ENCODE results near the gene PLEK. TPM values are rescaled to one million over a fixed set of nuclear protein-coding genes. Genes with fewer than 3 reads are reported as not detected.
"Not testable (repeated sequence)": the region's sequence is repeated elsewhere in the genome, so short reads cannot be mapped to it uniquely, and the experiment has no call there.

PLEK gene
- total RNA-seq, 4 donors from 2014 or later = 3.4 to 12.0 (median 7.9) TPM

DNA sequence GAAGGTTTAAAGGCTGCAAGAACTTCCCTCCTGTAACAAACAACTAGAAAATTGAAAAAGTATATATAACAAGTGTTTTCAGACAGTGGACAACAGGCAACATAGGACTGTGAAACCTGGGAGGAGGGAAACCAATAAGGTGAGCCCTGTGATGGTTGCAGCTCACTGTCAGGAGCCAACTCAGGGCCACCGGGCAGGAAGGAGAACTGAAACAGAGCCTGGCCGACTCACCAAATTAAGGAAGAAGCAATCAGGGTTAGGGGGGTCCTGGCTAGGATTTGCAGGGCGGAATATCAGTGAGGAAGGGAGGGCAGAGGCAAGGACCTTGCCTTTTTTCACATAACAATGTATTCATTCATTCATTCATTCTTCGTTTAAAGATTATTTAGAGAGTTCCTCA lies 23.5 kb upstream of the PLEK start:
- Histone ChIP-seq H3K4me1 (no peaks in the 10 kb centered on the region), H3K27me3 (no peaks in the 10 kb centered on the region), H3K27ac (no peak overlapping the region), H3K36me3 (no peaks in the 10 kb centered on the region), H3K4me3 (replicated peaks in 1 of 3) (no peak overlapping the region), H3K9me3 (no peaks in the 10 kb centered on the region)
- 76 to 81% methylated on average over 4 of the region's 4 CpGs for WGBS, 2 donors
- TF ChIP-seq POLR2A (IDR thresholded peaks at IDR 0.05) (no peak), CTCF (IDR thresholded peaks at IDR 0.05) (no peak)
- intact Hi-C loops (cut with DNase I) = no loop called here
- DNase-seq = no peak

- H3K27me3 ChIP-seq = no peaks in the 10 kb centered on the region
- DNase-seq = no peak
- no peaks in the 10 kb centered on the region for H3K36me3 ChIP-seq
- H3K4me1 ChIP-seq = no peaks in the 10 kb centered on the region
- H3K27ac ChIP-seq = no peak overlapping the region
- intact Hi-C loops (cut with DNase I) = no loop called here
- no peaks in the 10 kb centered on the region for H3K9me3 ChIP-seq
- no peak overlapping the region for H3K4me3 ChIP-seq (replicated peaks in 1 of 3)
- 93 to 96% methylated on average over 1 of the region's 1 CpG for WGBS, 2 donors
- TF ChIP-seq CTCF (IDR thresholded peaks at IDR 0.05) (no peak), POLR2A (IDR thresholded peaks at IDR 0.05) (no peak)
These were observed 22.6 kb upstream of the PLEK start for GRCh38 chr2:68342470-68342869.

- no peak for TF ChIP-seq CTCF (IDR thresholded peaks at IDR 0.05)
- TF ChIP-seq POLR2A (IDR thresholded peaks at IDR 0.05) = no peak
- no peak for DNase-seq
- intact Hi-C loops (cut with DNase I) = no loop called here
- Histone ChIP-seq H3K27ac (no peak overlapping the region), H3K4me3 (replicated peaks in 1 of 3) (no peak overlapping the region), H3K27me3 (no peaks in the 10 kb centered on the region), H3K4me1 (no peaks in the 10 kb centered on the region), H3K36me3 (no peaks in the 10 kb centered on the region), H3K9me3 (no peaks in the 10 kb centered on the region)
- 68 to 71% methylated on average over 1 of the region's 1 CpG for WGBS, 2 donors
These were observed 21.1 kb upstream of the PLEK start for GRCh38 chr2:68344031-68344430.

- intact Hi-C loops (cut with DNase I) = no loop called here
- 77 to 81% methylated on average over 9 of the region's 9 CpGs for WGBS, 2 donors
- DNase-seq = no peak
These were observed 19.8 kb upstream of the PLEK start for GRCh38 chr2:68345129-68345875.

DNA sequence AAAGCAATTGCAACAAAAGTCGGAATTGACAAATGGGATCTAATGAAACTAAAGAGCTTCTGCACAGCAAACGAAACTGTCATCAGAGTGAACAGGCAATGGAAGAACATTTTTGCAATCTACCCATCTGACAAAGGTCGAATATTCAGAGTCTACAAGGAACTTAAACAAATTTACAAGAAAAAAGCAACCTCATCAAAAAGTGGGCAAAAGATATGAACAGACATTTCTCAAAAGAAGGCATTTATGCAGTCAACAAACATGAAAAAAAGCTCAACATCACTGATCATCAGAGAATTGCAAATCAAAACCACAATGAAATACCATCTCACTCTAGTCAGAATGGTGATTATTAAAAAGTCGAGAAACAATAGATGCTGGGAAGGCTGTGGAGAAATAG lies 16.0 kb upstream of the PLEK start:
- H3K4me3 ChIP-seq (replicated peaks in 1 of 3); intact Hi-C loops (cut with DNase I); DNase-seq; H3K36me3 ChIP-seq; H3K27ac ChIP-seq; H3K27me3 ChIP-seq; H3K9me3 ChIP-seq; H3K4me1 ChIP-seq: not testable (repeated sequence)
- 89 to 92% methylated on average over 4 of the region's 4 CpGs for WGBS, 2 donors

More at GRCh38 chr2:68345129-68345875, 19.8 kb upstream of the PLEK start:
- no peak overlapping the region for H3K4me3 ChIP-seq (replicated peaks in 1 of 3)
- H3K27ac ChIP-seq = no peak overlapping the region
- H3K4me1 ChIP-seq = no peaks in the 10 kb centered on the region
- no peaks in the 10 kb centered on the region for H3K36me3 ChIP-seq
- no peaks in the 10 kb centered on the region for H3K27me3 ChIP-seq
- TF ChIP-seq POLR2A (IDR thresholded peaks at IDR 0.05) (no peak), CTCF (IDR thresholded peaks at IDR 0.05) (no peak)
- H3K9me3 ChIP-seq = no peaks in the 10 kb centered on the region
